ENCODE measurements around the gene ATXN7L3.

GRCh38 chr17:44230140-44230539, 30.5 kb upstream of the ATXN7L3 start:
- TF ChIP-seq CTCF (IDR thresholded peaks at IDR 0.05) = no peak
- no peak for TF ChIP-seq POLR2A (IDR thresholded peaks at IDR 0.05)
